Heart left ventricle (tissue), 16 donors: ENCODE data around the gene PTPN12. TPM values are rescaled to one million over a fixed set of nuclear protein-coding genes. Genes with fewer than 3 reads are reported as not detected.

Experiments used
- ATAC-seq, 4 donors: fragments of 200-7000 bp; cut with Tn5 transposase; one replicate each; pipeline ENCODE4 v1.9.1; 2020 to 2022; ENCODE audit warnings: moderate library complexity in 4 of 4, mild to moderate bottlenecking in 3 of 4, moderate number of reproducible peaks in 1 of 4
- DNase-seq, 5 donors: peaks; one replicate each; pipeline ENCODE4 v3.0.0-alpha.2; 2020
- H3K27ac ChIP-seq, 12 donors: fragments of 200-600 bp; sonication (generic) in 4 of 12; one replicate each; pipeline versions ENCODE4 v1.5.0 to v1.8.0; 2016 to 2022; ENCODE audit warnings: mild to moderate bottlenecking in 2 of 12
- H3K27me3 ChIP-seq, 9 donors: fragments of 200-600 bp; sonication (generic) in 2 of 9; one replicate each; pipeline versions ENCODE4 v1.5.1 to v1.8.0; 2016 to 2022; ENCODE audit warnings: mild to moderate bottlenecking in 3 of 9
- H3K36me3 ChIP-seq, 9 donors: fragments of 200-600 bp; sonication (generic) in 2 of 9; one replicate each; pipeline versions ENCODE4 v1.5.0 to v1.8.0; 2018 to 2022; ENCODE audit warnings: mild to moderate bottlenecking in 2 of 9
- H3K4me1 ChIP-seq, 12 donors: fragments of 200-600 bp; sonication (generic) in 4 of 12; one replicate each; pipeline versions ENCODE4 v1.5.0 to v1.8.0; 2016 to 2022; ENCODE audit warnings: mild to moderate bottlenecking in 3 of 12
- H3K4me3 ChIP-seq, 12 donors: fragments of 200-600 bp; sonication (generic) in 4 of 12; one replicate each; pipeline versions ENCODE4 v1.5.0 to v1.8.0; 2017 to 2022; ENCODE audit warnings: mild to moderate bottlenecking in 9 of 12, moderate library complexity in 4 of 12
- H3K9me3 ChIP-seq, 12 donors: fragments of 200-600 bp; sonication (generic) in 4 of 12; one replicate each; pipeline versions ENCODE4 v1.5.0 to v1.8.0; 2016 to 2022; ENCODE audit warnings: mild to moderate bottlenecking in 1 of 12
- POLR2A ChIP-seq, 2 donors: fragments of 450-650 bp; IDR thresholded peaks; one replicate each; pipeline ENCODE4 v1.6.1; 2017; ENCODE audit warnings: antibody characterized with exemption in 2 of 2, mild to moderate bottlenecking in 2 of 2, moderate library complexity in 2 of 2
- WGBS, 4 donors: extraction: QIAGEN DNeasy Blood & Tissue Kit in 2 of 4; methylation state at CpG; one replicate each; pipeline versions ENCODE4 v1.1.5 to v1.1.7; 2013 to 2018; 5-methylcytosine and 5-hydroxymethylcytosine counted together
- intact Hi-C, 10 donors: fragments of 100-400 bp; cut with DNase I; formaldehyde crosslinking; loops; one replicate each; pipeline versions ENCODE4 v1.11.1 to v1.14.2; 2022
- polyA plus RNA-seq, 2 donors: library from polyadenylated mRNA; stranded (reverse); fragments of 200-250 nt; gene quantifications; one replicate each; pipeline ENCODE4 v1.2.3, GENCODE V29; 2013
- total RNA-seq, 9 donors: library from RNA; depleted of rRNA in 2 of 9; stranded (reverse); fragments of >200 nt in 2 of 9; fragmentation: NEBNext Ultra II Directional in 3 of 9; extraction: Animal tissue kit (Norgen Biotek cat#: 25700) in 3 of 9; gene quantifications; one replicate each; pipeline versions ENCODE4 v1.1.0 to v1.2.4, GENCODE V29; 2016 to 2023
- TF ChIP-seq, protein P1 (sequence below), 12 donors: fragments of 200-600 bp; sonication (generic) in 4 of 12; IDR thresholded peaks; one replicate each; pipeline versions ENCODE4 v1.5.0 to v1.8.0; 2018 to 2022; ENCODE audit warnings: antibody characterized with exemption in 12 of 12, mild to moderate bottlenecking in 5 of 12
- donor health status: ischemic (EF 13 %, LVEDD 7.1; RV severe dilation, severe dysfunction).
- donor health status: healthy with polysubstance abuse.
- donor health status: DM: no; HTN: yes; CAD: no.
- donor health status: DM: no; HTN: no; CAD: no.
- donor health status: ischemic (EF 25% LVEDD 6.9; RV normal size, moderate dysfunction).
- donor health status: ischemic (EF 25% LVEDD 5.7; RV mildly dilated, moderate dysfunction).
- donor health status: healthy.
- donor health status: DM: yes; HTN: yes; CAD: no.
- donor health status: ischemic (EF 35%, LVEDD 5.7; RV mildly dilated, moderate dysfunction).
- donor health status: nonischemic (EF 11% LVEDD 7.7; RV severe dilation, severe dysfunction).
- donor health status: DM: yes; HTN: yes; CAD: no.
- donor health status: PGD.
- donor health status: ischemic (EF 29% LVEDD 5.4; RV normal size, mild dysfunction).
- donor health status: nonischemic (EF 23%, LVEDD 6.1; RV moderate dilation, normal function).

PTPN12 gene
- total and polyA plus RNA-seq, 11 donors = 33.9 to 83.9 (median 41.9) TPM

DNA sequence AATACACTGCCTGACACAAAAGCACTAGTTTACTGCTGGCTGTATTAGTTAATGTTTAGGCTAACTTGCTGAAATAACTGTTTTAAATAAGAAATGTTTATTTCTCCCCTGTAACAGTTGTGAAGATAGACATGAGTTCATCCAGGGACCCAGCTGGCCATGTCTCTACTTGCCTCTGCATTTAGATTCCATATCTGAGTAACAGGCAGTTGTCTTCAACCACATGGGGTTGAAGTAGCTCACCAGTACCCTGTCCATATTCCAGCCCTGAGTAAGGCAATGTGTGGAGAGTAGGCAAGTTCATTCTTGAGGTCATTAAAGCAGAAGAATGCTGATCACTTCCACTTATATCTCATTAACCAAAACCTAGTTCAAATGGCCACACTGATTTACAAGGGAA, 128.1 kb downstream of the PTPN12 start:
- H3K4me1 ChIP-seq = peaks cover 0 to 7% (median 0%) of the 10 kb centered on the region in 12 donors
- no peaks in the 10 kb centered on the region for H3K9me3 ChIP-seq
- H3K4me3 ChIP-seq = no peak overlapping the region
- peaks cover 0 to 43% (median 4%) of the 10 kb centered on the region in 9 donors for H3K36me3 ChIP-seq
- intact Hi-C loops = no loop called here
- no peak for TF ChIP-seq POLR2A (IDR thresholded peaks at IDR 0.05)
- TF ChIP-seq, protein P1, sequence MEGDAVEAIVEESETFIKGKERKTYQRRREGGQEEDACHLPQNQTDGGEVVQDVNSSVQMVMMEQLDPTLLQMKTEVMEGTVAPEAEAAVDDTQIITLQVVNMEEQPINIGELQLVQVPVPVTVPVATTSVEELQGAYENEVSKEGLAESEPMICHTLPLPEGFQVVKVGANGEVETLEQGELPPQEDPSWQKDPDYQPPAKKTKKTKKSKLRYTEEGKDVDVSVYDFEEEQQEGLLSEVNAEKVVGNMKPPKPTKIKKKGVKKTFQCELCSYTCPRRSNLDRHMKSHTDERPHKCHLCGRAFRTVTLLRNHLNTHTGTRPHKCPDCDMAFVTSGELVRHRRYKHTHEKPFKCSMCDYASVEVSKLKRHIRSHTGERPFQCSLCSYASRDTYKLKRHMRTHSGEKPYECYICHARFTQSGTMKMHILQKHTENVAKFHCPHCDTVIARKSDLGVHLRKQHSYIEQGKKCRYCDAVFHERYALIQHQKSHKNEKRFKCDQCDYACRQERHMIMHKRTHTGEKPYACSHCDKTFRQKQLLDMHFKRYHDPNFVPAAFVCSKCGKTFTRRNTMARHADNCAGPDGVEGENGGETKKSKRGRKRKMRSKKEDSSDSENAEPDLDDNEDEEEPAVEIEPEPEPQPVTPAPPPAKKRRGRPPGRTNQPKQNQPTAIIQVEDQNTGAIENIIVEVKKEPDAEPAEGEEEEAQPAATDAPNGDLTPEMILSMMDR (IDR thresholded peaks at IDR 0.05) = no peak
- ATAC-seq = no peak
- DNase-seq = no peak
- H3K27ac ChIP-seq = no peak overlapping the region
- H3K27me3 ChIP-seq = no peaks in the 10 kb centered on the region

DNA sequence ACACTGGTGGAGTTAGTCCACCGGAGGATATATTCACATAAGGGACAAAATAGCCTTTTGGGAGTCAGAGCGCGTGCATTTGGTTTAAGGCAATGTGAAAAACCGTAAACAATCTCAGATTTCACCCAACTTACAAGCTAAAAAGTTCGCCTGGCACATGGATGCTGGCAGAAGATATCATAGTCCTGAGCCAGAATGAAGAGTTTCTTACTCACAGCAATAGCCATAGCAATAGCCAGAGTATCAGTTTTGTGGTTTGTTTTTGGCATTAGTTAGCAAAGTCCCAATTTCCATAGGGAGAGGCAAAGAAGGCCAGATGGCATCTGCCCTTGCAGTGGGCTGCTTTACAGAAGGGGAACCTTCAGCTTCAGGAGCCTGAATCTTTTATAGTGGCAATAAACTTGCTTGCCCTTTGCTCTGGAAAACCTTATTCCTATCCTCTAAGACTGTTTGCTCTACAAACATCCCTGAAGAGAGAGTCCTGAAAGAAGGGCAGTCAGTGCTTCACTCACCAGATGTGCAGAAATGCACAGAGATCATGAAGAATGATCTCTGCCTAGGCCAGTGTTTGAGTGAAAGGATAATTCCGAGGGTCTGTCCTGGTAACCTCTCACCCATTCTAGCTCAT, 130.5 kb downstream of the PTPN12 start:
- Histone ChIP-seq H3K27me3 (no peaks in the 10 kb centered on the region), H3K9me3 (no peaks in the 10 kb centered on the region), H3K27ac (no peak overlapping the region), H3K4me1 (peaks cover 0 to 7% (median 0%) of the 10 kb centered on the region in 12 donors), H3K36me3 (peaks cover 0 to 32% (median 0%) of the 10 kb centered on the region in 9 donors), H3K4me3 (no peak overlapping the region)
- intact Hi-C loops = no loop called here
- TF ChIP-seq, protein P1 (IDR thresholded peaks at IDR 0.05) = no peak
- TF ChIP-seq POLR2A (IDR thresholded peaks at IDR 0.05) = no peak
- WGBS, 4 donors = 93 to 96% (median 95%) methylated on average over 6 of the region's 6 CpGs
- DNase-seq = no peak
- no peak for ATAC-seq

DNA sequence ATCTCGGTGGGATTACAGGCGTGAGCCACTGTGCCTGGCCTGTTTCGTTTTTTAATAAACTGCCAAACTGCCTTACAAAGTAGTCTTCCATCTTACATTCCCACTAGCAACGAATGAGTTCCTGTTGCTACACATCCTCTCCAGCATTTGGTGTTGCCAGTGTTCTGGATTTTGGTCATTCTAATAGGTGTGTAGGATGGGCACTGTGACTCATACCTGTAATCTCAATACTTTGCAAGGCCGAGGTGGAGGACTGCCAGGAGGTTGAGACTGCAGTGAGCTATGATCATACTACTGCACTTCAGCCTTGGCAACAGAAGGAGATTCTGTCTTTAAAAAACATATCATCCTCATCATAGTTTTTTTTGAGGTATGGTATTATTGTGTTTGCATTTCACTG, 137.8 kb downstream of the PTPN12 start:
- WGBS, 4 donors = 79 to 84% (median 80%) methylated on average over 5 of the region's 5 CpGs
- no peak for DNase-seq
- ATAC-seq = peak in 2 of 4 donors; percentile 31 to 59
- no peaks in the 10 kb centered on the region for H3K4me1 ChIP-seq
- no peak overlapping the region for H3K4me3 ChIP-seq
- TF ChIP-seq POLR2A (IDR thresholded peaks at IDR 0.05) = no peak
- TF ChIP-seq, protein P1 (IDR thresholded peaks at IDR 0.05) = no peak
- peaks cover 0 to 6% (median 0%) of the 10 kb centered on the region in 9 donors for H3K36me3 ChIP-seq
- no peak overlapping the region for H3K27ac ChIP-seq
- H3K9me3 ChIP-seq = no peaks in the 10 kb centered on the region
- intact Hi-C loops = no loop called here
- H3K27me3 ChIP-seq = no peaks in the 10 kb centered on the region

DNA sequence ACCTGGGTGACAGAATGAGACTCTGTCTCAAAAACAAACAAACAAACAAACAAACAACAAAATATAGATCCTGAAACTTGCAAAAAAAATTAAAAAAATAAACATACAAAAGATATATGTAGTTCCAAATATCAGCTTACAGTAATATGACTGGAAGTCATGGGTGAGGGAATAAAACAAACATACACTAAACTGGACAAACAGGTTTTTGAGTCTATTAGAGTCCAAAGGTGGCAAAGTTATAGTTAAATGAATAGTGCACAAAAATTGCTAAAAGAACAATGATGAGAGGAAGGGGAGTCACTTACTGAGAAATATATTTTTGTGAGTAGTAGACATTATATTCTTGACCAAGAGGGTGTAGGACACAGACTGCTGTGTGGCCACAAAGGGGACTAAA, 142.5 kb downstream of the PTPN12 start:
- Histone ChIP-seq H3K4me3 (no peak overlapping the region), H3K4me1 (peaks cover 0 to 9% (median 3%) of the 10 kb centered on the region in 12 donors), H3K27me3 (no peaks in the 10 kb centered on the region), H3K27ac (no peak overlapping the region), H3K36me3 (peaks cover 0 to 24% (median 14%) of the 10 kb centered on the region in 9 donors), H3K9me3 (no peaks in the 10 kb centered on the region)
- no peak for TF ChIP-seq POLR2A (IDR thresholded peaks at IDR 0.05)
- TF ChIP-seq, protein P1 (IDR thresholded peaks at IDR 0.05) = no peak
- intact Hi-C loops = no loop called here
- ATAC-seq = no peak
- DNase-seq = no peak
